Stimulated activated CD4-positive, alpha-beta T cell treated with anti-CD3 and anti-CD28 coated beads, Interleukin-4, amount 100 ng/mL, for 24 hours (primary cell): ENCODE measurements around the gene PLSCR4.

Experiments used
- DNase-seq: peaks from one replicate; pipeline ENCODE4 v3.0.0-alpha.2; 2020

PLSCR4 gene

GRCh38 chr3:146189519-146190173, 61.3 kb downstream of the PLSCR4 start:
- DNase-seq: no peak

DNA sequence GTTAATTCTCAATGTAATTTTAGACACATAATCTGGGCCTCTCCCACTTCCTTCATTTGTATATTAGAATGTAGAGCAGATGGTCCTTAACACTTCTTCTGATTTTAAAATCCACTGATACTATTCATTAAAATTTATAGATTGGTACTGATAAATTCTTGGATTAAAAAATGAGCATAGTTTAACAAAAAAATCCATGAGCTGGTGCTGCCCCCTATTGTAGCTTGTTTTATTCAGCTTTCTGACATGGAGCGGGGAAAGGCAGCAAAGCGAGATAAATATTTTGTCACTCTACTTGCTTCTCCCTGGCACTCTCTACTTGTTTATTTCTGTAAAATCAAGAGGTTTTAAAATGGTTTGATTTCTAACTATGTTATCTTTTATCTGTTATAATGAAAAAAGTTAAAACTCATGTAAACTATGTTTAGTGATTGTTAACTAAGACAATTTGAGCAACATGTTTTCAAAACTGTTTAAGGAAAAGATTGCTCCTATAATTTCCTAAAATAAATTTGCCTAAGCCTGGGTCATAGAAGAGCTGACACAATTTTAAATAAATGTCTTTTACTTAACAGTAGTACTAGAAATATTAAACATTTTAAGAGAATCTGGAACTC, 63.5 kb downstream of the PLSCR4 start:
- no peak for DNase-seq

GRCh38 chr3:146184241-146185015, 66.5 kb downstream of the PLSCR4 start:
- no peak for DNase-seq

- DNase-seq: no peak
Observed at GRCh38 chr3:146181216-146181615, 69.7 kb downstream of the PLSCR4 start.

DNA sequence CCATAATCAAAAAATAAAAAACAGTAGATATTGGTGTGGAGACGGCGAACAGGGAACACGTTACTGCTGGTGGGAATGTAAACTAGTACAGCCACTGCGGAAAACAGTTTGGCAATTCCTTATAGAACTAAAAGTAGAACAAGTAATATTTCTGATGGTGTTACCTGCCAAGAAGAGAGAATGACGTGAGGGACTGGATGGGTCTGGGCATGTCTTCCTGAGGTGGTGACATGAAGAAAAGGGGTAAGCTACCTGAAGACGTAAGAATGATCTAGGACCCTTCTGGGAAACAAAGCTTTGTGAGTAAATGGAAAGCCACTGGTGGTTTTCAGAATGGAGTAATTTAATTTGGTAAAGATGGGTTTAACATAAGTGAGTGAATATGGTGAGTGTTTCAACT, 70.5 kb downstream of the PLSCR4 start:
- DNase-seq: no peak

GRCh38 chr3:146178006-146178689, 72.8 kb downstream of the PLSCR4 start:
- no peak for DNase-seq

- no peak for DNase-seq
Observed at GRCh38 chr3:146177519-146177918, 73.4 kb downstream of the PLSCR4 start.

GRCh38 chr3:146177072-146177471, 73.8 kb downstream of the PLSCR4 start:
- DNase-seq: no peak

DNA sequence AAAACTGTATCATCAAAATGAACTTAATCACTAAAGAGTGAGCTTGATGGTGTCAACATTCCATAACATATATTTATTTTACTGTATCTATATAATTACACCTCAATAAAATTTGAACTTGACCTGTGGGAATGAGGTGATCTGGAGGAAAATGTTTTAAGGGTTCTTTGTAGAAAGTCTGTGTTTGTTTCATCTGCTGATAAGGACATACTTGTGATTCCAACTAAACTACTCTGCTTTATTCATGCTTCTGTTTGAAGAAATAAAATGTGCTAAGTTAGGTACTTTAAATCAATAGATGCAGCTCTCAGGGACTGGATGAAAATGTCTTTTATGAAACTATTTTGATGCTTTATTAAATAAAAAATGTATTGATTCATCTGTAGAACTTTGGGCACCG, 78.3 kb downstream of the PLSCR4 start:
- DNase-seq: no peak

DNA sequence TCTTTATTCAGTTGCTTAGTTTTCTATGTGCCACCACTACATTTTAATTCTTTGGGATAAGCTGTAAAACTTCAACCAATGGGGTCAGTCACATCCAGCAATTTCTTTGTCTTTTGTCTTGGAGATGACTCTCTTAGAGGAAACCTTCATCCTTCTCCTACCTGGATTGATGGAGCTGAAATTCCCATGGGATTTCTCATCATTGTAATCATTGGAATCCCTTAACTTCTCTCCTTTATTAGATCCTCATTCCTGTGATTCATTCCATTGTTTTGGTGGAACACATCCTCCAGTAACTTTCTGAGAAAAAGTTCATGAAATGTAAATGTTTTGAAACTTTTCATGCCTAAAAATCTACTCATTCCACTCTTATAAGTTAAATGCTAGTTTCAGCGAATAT, 80.3 kb downstream of the PLSCR4 start:
- no peak for DNase-seq

- no peak for DNase-seq
Observed at GRCh38 chr3:146169891-146170290, 81.0 kb downstream of the PLSCR4 start.

DNA sequence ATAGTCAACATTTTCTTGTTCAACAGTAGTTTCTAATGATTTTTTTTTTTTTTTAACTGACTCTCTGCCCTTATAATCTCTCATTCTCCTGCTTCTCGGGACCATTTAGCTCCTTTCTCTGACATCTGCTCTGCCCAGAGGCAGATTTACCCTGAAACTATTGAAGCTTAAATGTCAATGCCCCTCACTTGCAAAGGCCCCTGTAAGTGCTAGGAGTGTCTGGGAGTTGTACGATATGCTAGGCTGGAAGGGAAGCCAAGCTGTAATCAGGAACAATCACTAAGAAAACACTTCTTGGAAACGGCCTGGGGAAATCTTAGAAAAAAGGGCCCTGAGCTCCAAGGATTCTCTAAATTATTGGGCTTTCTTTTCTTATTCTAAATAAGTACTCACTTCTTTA, 84.1 kb downstream of the PLSCR4 start:
- no peak for DNase-seq

- DNase-seq: no peak
Observed at GRCh38 chr3:146166415-146166821, 84.5 kb downstream of the PLSCR4 start.

GRCh38 chr3:146165877-146166276, 85.0 kb downstream of the PLSCR4 start:
- DNase-seq: no peak

GRCh38 chr3:146164971-146165769, 85.7 kb downstream of the PLSCR4 start:
- no peak for DNase-seq

GRCh38 chr3:146164506-146164905, 86.4 kb downstream of the PLSCR4 start:
- DNase-seq: no peak

- no peak for DNase-seq
Observed at GRCh38 chr3:146164071-146164470, 86.8 kb downstream of the PLSCR4 start.

DNA sequence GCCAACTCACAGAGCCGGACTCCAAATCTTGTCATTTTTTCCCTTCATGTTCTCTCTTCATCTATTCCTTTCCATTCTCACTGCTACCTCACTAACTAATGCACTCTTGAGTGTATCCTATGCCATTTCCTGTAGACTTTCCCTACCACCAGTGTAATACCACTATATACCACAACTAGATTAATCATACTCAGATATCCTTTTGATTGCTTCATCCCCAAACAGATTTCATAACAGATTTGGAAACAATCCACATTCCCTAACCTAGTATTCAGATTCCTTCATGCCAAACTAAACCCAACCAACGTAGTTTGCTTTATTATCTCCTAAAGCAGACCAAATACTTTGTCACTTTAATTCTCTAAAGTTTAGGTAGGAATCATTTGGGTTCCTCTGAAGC, 87.3 kb downstream of the PLSCR4 start:
- DNase-seq: no peak

DNA sequence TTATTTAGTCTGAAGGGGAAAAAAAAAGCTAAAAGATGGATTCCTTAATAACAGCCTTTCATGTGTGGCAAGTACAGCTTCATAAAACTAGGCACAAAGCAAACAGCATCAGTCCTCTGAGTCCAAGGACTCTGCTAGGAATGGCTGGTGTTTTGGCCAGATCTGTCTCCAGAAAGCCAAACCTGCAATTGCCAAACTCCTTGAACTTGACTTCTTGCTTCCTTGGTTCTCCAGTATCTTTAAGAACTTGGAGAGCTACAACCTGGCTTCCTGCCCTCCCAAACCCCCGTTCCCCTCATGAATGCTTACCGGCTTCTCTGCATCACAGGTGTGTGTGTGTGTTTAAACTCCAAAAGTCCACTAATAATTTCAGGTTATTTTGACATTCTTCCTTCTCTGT, 88.3 kb downstream of the PLSCR4 start:
- no peak for DNase-seq

- no peak for DNase-seq
Observed at GRCh38 chr3:146161663-146162002, 89.3 kb downstream of the PLSCR4 start.

- no peak for DNase-seq
Observed at GRCh38 chr3:146160964-146161662, 89.8 kb downstream of the PLSCR4 start, which contains the start of gene PLOD2. TSS of gene PLOD2 (minus strand) at chr3:146161184. CDS start at chr3:146160989, 195 bp downstream.

GRCh38 chr3:146160321-146160963, 90.5 kb downstream of the PLSCR4 start:
- no peak for DNase-seq
